NCI-H1092 (cell line): Measurements from ENCODE around the gene DGUOK.
A peak's percentile ranks its signal among the peaks of the same experiment; 100 is the strongest.
"Not testable (repeated sequence)": the region's sequence is repeated elsewhere in the genome, so short reads cannot be mapped to it uniquely, and the experiment has no call there.

Experiments used
- DNase-seq: peaks from one replicate; lab custom pipeline; 2025; lab: John Stamatoyannopoulos, UW

Gene DGUOK

GRCh38 chr2:73926493-73927327, at the start of gene DGUOK:
DGUOK (plus strand) TSS chr2:73926880; CDS start chr2:73926911, 31 bp downstream.
- DNase-seq = peak; percentile 96

GRCh38 chr2:73877071-73877802, 49.4 kb upstream of the DGUOK start:
- DNase-seq = no peak

GRCh38 chr2:73877984-73878383, 48.7 kb upstream of the DGUOK start:
- DNase-seq = not testable (repeated sequence)

GRCh38 chr2:73885406-73885805, 41.3 kb upstream of the DGUOK start:
- no peak for DNase-seq

- DNase-seq = no peak
These were observed 40.3 kb upstream of the DGUOK start for GRCh38 chr2:73886357-73886756.

- DNase-seq = not testable (repeated sequence)
These were observed 38.9 kb upstream of the DGUOK start for GRCh38 chr2:73887596-73888353.

- DNase-seq = no peak
These were observed 38.3 kb upstream of the DGUOK start for GRCh38 chr2:73888388-73888787.

GRCh38 chr2:73889206-73889605, 37.5 kb upstream of the DGUOK start:
- no peak for DNase-seq

GRCh38 chr2:73890301-73891092, 36.2 kb upstream of the DGUOK start:
- no peak for DNase-seq

GRCh38 chr2:73891276-73891901, 35.3 kb upstream of the DGUOK start:
- DNase-seq = no peak

GRCh38 chr2:73892631-73893329, 33.9 kb upstream of the DGUOK start, which contains the start of gene ACTG2:
ACTG2 (plus strand) TSS chr2:73893008; CDS start chr2:73901312, 8,304 bp downstream.
- no peak for DNase-seq

- no peak for DNase-seq
These were observed 32.8 kb upstream of the DGUOK start for GRCh38 chr2:73893764-73894474.

- no peak for DNase-seq
These were observed 32.2 kb upstream of the DGUOK start for GRCh38 chr2:73894475-73894850.

- no peak for DNase-seq
These were observed 31.8 kb upstream of the DGUOK start for GRCh38 chr2:73894877-73895276.

GRCh38 chr2:73895473-73895872, 31.2 kb upstream of the DGUOK start:
- DNase-seq = no peak

- DNase-seq = no peak
These were observed 30.1 kb upstream of the DGUOK start for GRCh38 chr2:73896362-73897239.

GRCh38 chr2:73897240-73897583, 29.5 kb upstream of the DGUOK start:
- no peak for DNase-seq

GRCh38 chr2:73897934-73898333, 28.7 kb upstream of the DGUOK start:
- no peak for DNase-seq

GRCh38 chr2:73899801-73900336, 26.8 kb upstream of the DGUOK start:
- DNase-seq = no peak
